ENCODE measurements around the gene TM9SF4.

TM9SF4 gene

GRCh38 chr20:32125506-32125905 lies 16.0 kb downstream of the TM9SF4 start:
- Histone ChIP-seq H3K9me3 (ENCODE audit: control insufficient read depth in 2 of 2, low read length in 2 of 2) (no peaks in the 10 kb centered on the region), H3K27ac (ENCODE audit: low read depth in 2 of 2, low read length in 2 of 2) (no peak overlapping the region), H3K4me3 (ENCODE audit: low read length in 2 of 2) (no peak overlapping the region), H3K27me3 (ENCODE audit: control insufficient read depth in 2 of 2, insufficient read depth in 2 of 2, low read length in 2 of 2) (no peaks in the 10 kb centered on the region), H3K4me1 (ENCODE audit: control insufficient read depth in 2 of 2, insufficient read depth in 2 of 2, low read length in 2 of 2) (no peaks in the 10 kb centered on the region), H3K9ac (ENCODE audit: low read depth in 1 of 2, low read length in 2 of 2) (no peak overlapping the region), H3K36me3 (ENCODE audit: control insufficient read depth in 2 of 2, insufficient read depth in 2 of 2, low read length in 2 of 2) (peaks cover 0 to 8% of the 10 kb centered on the region in 2 donors)

GRCh38 chr20:32126919-32127318 lies 17.4 kb downstream of the TM9SF4 start:
- no peaks in the 10 kb centered on the region for H3K4me1 ChIP-seq (ENCODE audit: control insufficient read depth in 2 of 2, insufficient read depth in 2 of 2, low read length in 2 of 2)
- peaks cover 0 to 8% of the 10 kb centered on the region in 2 donors for H3K36me3 ChIP-seq (ENCODE audit: control insufficient read depth in 2 of 2, insufficient read depth in 2 of 2, low read length in 2 of 2)
- no peak overlapping the region for H3K9ac ChIP-seq (ENCODE audit: low read depth in 1 of 2, low read length in 2 of 2)
- H3K9me3 ChIP-seq (ENCODE audit: control insufficient read depth in 2 of 2, low read length in 2 of 2): no peaks in the 10 kb centered on the region
- no peak overlapping the region for H3K4me3 ChIP-seq (ENCODE audit: low read length in 2 of 2)
- H3K27me3 ChIP-seq (ENCODE audit: control insufficient read depth in 2 of 2, insufficient read depth in 2 of 2, low read length in 2 of 2): no peaks in the 10 kb centered on the region
- H3K27ac ChIP-seq (ENCODE audit: low read depth in 2 of 2, low read length in 2 of 2): no peak overlapping the region

GRCh38 chr20:32127347-32127746 lies 17.8 kb downstream of the TM9SF4 start:
- Histone ChIP-seq H3K27me3 (ENCODE audit: control insufficient read depth in 2 of 2, insufficient read depth in 2 of 2, low read length in 2 of 2) (no peaks in the 10 kb centered on the region), H3K4me3 (ENCODE audit: low read length in 2 of 2) (no peak overlapping the region), H3K27ac (ENCODE audit: low read depth in 2 of 2, low read length in 2 of 2) (no peak overlapping the region), H3K36me3 (ENCODE audit: control insufficient read depth in 2 of 2, insufficient read depth in 2 of 2, low read length in 2 of 2) (peaks cover 0 to 8% of the 10 kb centered on the region in 2 donors), H3K9ac (ENCODE audit: low read depth in 1 of 2, low read length in 2 of 2) (no peak overlapping the region), H3K9me3 (ENCODE audit: control insufficient read depth in 2 of 2, low read length in 2 of 2) (no peaks in the 10 kb centered on the region), H3K4me1 (ENCODE audit: control insufficient read depth in 2 of 2, insufficient read depth in 2 of 2, low read length in 2 of 2) (no peaks in the 10 kb centered on the region)

- H3K9me3 ChIP-seq (ENCODE audit: control insufficient read depth in 2 of 2, low read length in 2 of 2): no peaks in the 10 kb centered on the region
- no peak overlapping the region for H3K9ac ChIP-seq (ENCODE audit: low read depth in 1 of 2, low read length in 2 of 2)
- H3K27ac ChIP-seq (ENCODE audit: low read depth in 2 of 2, low read length in 2 of 2): no peak overlapping the region
- H3K27me3 ChIP-seq (ENCODE audit: control insufficient read depth in 2 of 2, insufficient read depth in 2 of 2, low read length in 2 of 2): no peaks in the 10 kb centered on the region
- H3K4me3 ChIP-seq (ENCODE audit: low read length in 2 of 2): no peak overlapping the region
- H3K4me1 ChIP-seq (ENCODE audit: control insufficient read depth in 2 of 2, insufficient read depth in 2 of 2, low read length in 2 of 2): no peaks in the 10 kb centered on the region
- peaks cover 4 to 11% of the 10 kb centered on the region in 2 donors for H3K36me3 ChIP-seq (ENCODE audit: control insufficient read depth in 2 of 2, insufficient read depth in 2 of 2, low read length in 2 of 2)
Measured at GRCh38 chr20:32128167-32128566, 18.7 kb downstream of the TM9SF4 start.

GRCh38 chr20:32129863-32130262 lies 20.3 kb downstream of the TM9SF4 start:
- no peak overlapping the region for H3K27ac ChIP-seq (ENCODE audit: low read depth in 2 of 2, low read length in 2 of 2)
- H3K9me3 ChIP-seq (ENCODE audit: control insufficient read depth in 2 of 2, low read length in 2 of 2): no peaks in the 10 kb centered on the region
- H3K36me3 ChIP-seq (ENCODE audit: control insufficient read depth in 2 of 2, insufficient read depth in 2 of 2, low read length in 2 of 2): peaks cover 8 to 15% of the 10 kb centered on the region in 2 donors
- H3K9ac ChIP-seq (ENCODE audit: low read depth in 1 of 2, low read length in 2 of 2): no peak overlapping the region
- no peaks in the 10 kb centered on the region for H3K4me1 ChIP-seq (ENCODE audit: control insufficient read depth in 2 of 2, insufficient read depth in 2 of 2, low read length in 2 of 2)
- no peak overlapping the region for H3K4me3 ChIP-seq (ENCODE audit: low read length in 2 of 2)
- H3K27me3 ChIP-seq (ENCODE audit: control insufficient read depth in 2 of 2, insufficient read depth in 2 of 2, low read length in 2 of 2): no peaks in the 10 kb centered on the region

- no peak overlapping the region for H3K4me3 ChIP-seq (ENCODE audit: low read length in 2 of 2)
Measured at GRCh38 chr20:32130352-32130751, 20.8 kb downstream of the TM9SF4 start.

GRCh38 chr20:32130965-32131364 lies 21.5 kb downstream of the TM9SF4 start:
- Histone ChIP-seq H3K36me3 (ENCODE audit: control insufficient read depth in 2 of 2, insufficient read depth in 2 of 2, low read length in 2 of 2) (peaks cover 11 to 16% of the 10 kb centered on the region in 2 donors), H3K9ac (ENCODE audit: low read depth in 1 of 2, low read length in 2 of 2) (no peak overlapping the region), H3K4me1 (ENCODE audit: control insufficient read depth in 2 of 2, insufficient read depth in 2 of 2, low read length in 2 of 2) (no peaks in the 10 kb centered on the region), H3K27ac (ENCODE audit: low read depth in 2 of 2, low read length in 2 of 2) (no peak overlapping the region), H3K4me3 (ENCODE audit: low read length in 2 of 2) (no peak overlapping the region), H3K27me3 (ENCODE audit: control insufficient read depth in 2 of 2, insufficient read depth in 2 of 2, low read length in 2 of 2) (no peaks in the 10 kb centered on the region), H3K9me3 (ENCODE audit: control insufficient read depth in 2 of 2, low read length in 2 of 2) (no peaks in the 10 kb centered on the region)

More at GRCh38 chr20:32130352-32130751, 20.8 kb downstream of the TM9SF4 start:
- Histone ChIP-seq H3K9me3 (ENCODE audit: control insufficient read depth in 2 of 2, low read length in 2 of 2) (no peaks in the 10 kb centered on the region), H3K4me1 (ENCODE audit: control insufficient read depth in 2 of 2, insufficient read depth in 2 of 2, low read length in 2 of 2) (no peaks in the 10 kb centered on the region), H3K27ac (ENCODE audit: low read depth in 2 of 2, low read length in 2 of 2) (no peak overlapping the region), H3K9ac (ENCODE audit: low read depth in 1 of 2, low read length in 2 of 2) (no peak overlapping the region), H3K36me3 (ENCODE audit: control insufficient read depth in 2 of 2, insufficient read depth in 2 of 2, low read length in 2 of 2) (peaks cover 10% of the 10 kb centered on the region in 2 donors), H3K27me3 (ENCODE audit: control insufficient read depth in 2 of 2, insufficient read depth in 2 of 2, low read length in 2 of 2) (no peaks in the 10 kb centered on the region)

GRCh38 chr20:32132911-32133549 lies 23.5 kb downstream of the TM9SF4 start:
- H3K4me3 ChIP-seq (ENCODE audit: low read length in 2 of 2): no peak overlapping the region
- no peak overlapping the region for H3K27ac ChIP-seq (ENCODE audit: low read depth in 2 of 2, low read length in 2 of 2)
- H3K27me3 ChIP-seq (ENCODE audit: control insufficient read depth in 2 of 2, insufficient read depth in 2 of 2, low read length in 2 of 2): no peaks in the 10 kb centered on the region
- H3K9me3 ChIP-seq (ENCODE audit: control insufficient read depth in 2 of 2, low read length in 2 of 2): no peaks in the 10 kb centered on the region
- peaks cover 30 to 34% of the 10 kb centered on the region in 2 donors for H3K36me3 ChIP-seq (ENCODE audit: control insufficient read depth in 2 of 2, insufficient read depth in 2 of 2, low read length in 2 of 2)
- no peak overlapping the region for H3K9ac ChIP-seq (ENCODE audit: low read depth in 1 of 2, low read length in 2 of 2)
- no peaks in the 10 kb centered on the region for H3K4me1 ChIP-seq (ENCODE audit: control insufficient read depth in 2 of 2, insufficient read depth in 2 of 2, low read length in 2 of 2)

GRCh38 chr20:32134026-32134425 lies 24.5 kb downstream of the TM9SF4 start:
- Histone ChIP-seq H3K27me3 (ENCODE audit: control insufficient read depth in 2 of 2, insufficient read depth in 2 of 2, low read length in 2 of 2) (no peaks in the 10 kb centered on the region), H3K9ac (ENCODE audit: low read depth in 1 of 2, low read length in 2 of 2) (no peak overlapping the region), H3K27ac (ENCODE audit: low read depth in 2 of 2, low read length in 2 of 2) (no peak overlapping the region), H3K4me1 (ENCODE audit: control insufficient read depth in 2 of 2, insufficient read depth in 2 of 2, low read length in 2 of 2) (no peaks in the 10 kb centered on the region), H3K36me3 (ENCODE audit: control insufficient read depth in 2 of 2, insufficient read depth in 2 of 2, low read length in 2 of 2) (peaks cover 36 to 37% of the 10 kb centered on the region in 2 donors), H3K4me3 (ENCODE audit: low read length in 2 of 2) (no peak overlapping the region), H3K9me3 (ENCODE audit: control insufficient read depth in 2 of 2, low read length in 2 of 2) (no peaks in the 10 kb centered on the region)

- H3K27ac ChIP-seq (ENCODE audit: low read depth in 2 of 2, low read length in 2 of 2): no peak overlapping the region
- H3K36me3 ChIP-seq (ENCODE audit: control insufficient read depth in 2 of 2, insufficient read depth in 2 of 2, low read length in 2 of 2): peaks cover 50 to 54% of the 10 kb centered on the region in 2 donors
- H3K27me3 ChIP-seq (ENCODE audit: control insufficient read depth in 2 of 2, insufficient read depth in 2 of 2, low read length in 2 of 2): no peaks in the 10 kb centered on the region
- no peak overlapping the region for H3K9ac ChIP-seq (ENCODE audit: low read depth in 1 of 2, low read length in 2 of 2)
- no peaks in the 10 kb centered on the region for H3K9me3 ChIP-seq (ENCODE audit: control insufficient read depth in 2 of 2, low read length in 2 of 2)
- no peak overlapping the region for H3K4me3 ChIP-seq (ENCODE audit: low read length in 2 of 2)
- no peaks in the 10 kb centered on the region for H3K4me1 ChIP-seq (ENCODE audit: control insufficient read depth in 2 of 2, insufficient read depth in 2 of 2, low read length in 2 of 2)
Measured at GRCh38 chr20:32135983-32136515, 26.5 kb downstream of the TM9SF4 start.
